DMS 273 (cell line): Measurements from ENCODE around the gene UBE2G1.

Experiments
- DNase-seq: peaks from one replicate; lab custom pipeline; 2025; ENCODE audit not compliant: unreplicated experiment; lab: John Stamatoyannopoulos, UW

Gene UBE2G1

DNA sequence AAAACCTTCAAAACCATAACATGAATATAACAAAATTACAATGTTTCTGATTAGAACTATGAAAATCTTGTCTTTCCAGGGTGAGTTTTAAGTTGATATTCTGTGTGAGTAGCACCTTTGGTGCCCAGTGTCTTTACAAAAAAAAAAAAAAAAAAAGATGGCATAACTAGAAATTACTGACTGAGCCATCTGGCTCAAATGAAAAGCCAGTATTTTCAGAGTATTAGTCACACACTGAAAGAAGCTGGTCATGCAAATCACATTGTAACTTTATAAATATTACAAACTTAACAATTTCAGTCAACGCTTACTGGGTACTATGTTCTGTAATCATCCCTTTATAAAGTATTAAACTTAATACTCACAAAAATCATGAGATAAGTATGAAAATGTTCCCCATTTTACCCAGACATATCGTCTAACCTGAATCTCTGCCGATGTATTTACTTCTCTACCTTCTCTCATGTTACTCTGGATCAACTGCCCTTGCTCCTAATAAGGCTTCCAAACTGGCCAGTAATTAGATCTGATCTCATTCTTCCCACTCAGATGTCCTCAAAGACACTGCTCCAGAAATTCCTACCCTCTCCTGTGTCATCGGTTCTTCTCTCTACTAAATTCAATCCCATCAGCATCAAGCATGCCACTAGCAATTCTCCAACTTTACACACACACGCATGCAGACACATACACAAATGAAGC lies 25.4 kb downstream of the UBE2G1 start:
- peak; percentile 29 for DNase-seq

DNA sequence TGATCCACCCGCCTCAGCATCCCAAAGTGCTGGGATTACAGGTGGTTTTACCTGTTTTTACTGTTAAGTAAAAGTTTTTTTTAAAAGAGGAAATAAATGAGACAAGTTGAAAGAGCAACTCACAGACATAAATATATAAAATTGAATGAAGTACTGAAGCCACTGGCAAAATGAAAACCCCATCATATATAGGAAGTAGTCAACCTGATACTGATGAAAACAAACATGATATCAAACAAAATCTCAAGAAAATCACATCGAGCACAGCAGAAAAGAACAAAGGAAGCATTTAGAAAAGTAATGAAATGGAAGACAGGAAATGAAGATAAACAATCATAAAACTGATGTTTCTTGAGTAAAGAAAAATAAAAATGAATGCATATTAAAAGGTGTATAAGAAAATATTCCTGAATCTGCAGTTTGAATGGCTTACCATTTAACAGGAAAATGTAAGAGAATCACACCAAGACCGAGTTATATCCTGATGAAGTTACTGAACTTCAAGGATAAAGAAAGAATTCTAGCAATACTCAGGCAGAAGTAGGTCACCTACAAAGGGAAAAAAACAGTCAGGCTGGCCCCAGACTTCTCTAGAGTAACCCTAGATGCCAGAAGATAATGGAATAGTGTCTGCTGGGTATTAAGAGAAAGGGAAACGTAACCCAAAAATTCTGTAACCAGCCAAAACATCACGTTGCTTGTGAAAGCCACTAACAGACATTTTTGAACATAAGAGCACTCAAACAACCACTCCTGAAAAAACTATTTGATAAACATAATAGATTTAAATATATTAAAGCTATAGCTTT lies 31.5 kb downstream of the UBE2G1 start:
- no peak for DNase-seq

DNA sequence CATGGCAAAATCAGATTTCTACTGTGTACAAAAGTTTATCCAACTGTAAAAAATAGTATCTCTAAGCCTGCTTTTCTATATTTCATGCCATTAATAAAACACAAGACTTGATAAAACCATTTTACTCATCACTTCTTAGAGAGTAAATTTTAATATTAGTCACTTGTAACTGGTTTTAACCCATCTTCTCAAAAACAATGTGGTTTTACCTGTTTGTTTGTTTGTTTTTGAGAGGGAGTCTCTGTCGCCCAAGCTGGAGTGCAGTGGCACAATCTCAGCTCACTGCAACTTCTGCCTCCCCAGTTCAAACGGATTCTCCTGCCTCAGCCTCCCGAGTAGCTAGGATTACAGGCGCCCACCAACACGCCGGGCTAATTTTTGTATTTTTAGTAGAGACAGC lies 32.1 kb downstream of the UBE2G1 start:
- no peak for DNase-seq

DNA sequence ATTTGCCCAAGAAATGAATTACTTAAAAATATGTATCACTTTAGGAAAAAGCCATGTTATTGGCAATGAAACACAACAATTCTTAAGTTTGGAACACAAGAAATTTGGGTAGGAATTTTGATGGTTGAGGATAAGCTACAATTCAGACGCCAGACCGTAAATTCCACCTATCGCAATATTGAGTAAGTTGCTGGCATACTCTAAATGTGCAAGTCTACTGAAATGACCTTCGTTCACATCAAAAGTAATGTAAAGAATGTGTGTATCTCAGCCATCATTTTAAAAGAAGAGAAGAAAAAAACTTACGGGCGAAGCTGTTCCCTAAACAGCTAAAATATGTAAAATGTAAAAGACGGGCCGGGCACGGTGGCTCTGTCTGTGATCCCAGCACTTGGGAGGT lies 33.4 kb downstream of the UBE2G1 start:
- DNase-seq = no peak

DNA sequence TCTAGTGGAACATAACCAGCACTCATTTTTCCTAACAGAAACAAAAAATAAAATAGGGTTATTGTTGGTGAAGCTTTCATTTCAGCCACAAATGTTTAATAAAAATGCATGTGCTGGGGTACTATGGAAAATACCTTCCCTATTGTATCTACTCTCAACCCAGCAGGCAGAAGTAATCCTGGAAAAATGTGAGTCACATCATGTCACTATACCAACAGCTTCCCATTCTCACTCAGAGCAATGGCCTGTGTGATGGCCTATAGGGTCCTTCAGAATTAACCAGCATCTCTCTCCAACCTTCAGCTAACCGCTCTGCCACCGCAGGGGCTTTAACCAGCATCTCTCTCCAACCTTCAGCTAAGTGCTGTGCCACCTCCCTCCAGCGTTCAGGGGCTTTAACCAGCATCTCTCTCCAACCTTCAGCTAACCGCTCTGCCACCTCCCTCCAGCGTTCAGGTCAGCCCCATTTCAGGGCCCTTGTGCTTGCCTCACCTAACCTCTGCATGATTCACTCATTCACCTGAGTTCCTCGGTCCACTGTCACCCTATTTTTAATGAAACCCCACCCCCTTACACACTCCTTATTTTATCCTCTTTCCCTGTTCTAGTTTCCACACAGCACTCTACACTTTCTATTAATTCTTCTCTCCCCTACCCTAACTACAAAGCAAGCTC lies 34.0 kb downstream of the UBE2G1 start:
- DNase-seq = no peak

DNA sequence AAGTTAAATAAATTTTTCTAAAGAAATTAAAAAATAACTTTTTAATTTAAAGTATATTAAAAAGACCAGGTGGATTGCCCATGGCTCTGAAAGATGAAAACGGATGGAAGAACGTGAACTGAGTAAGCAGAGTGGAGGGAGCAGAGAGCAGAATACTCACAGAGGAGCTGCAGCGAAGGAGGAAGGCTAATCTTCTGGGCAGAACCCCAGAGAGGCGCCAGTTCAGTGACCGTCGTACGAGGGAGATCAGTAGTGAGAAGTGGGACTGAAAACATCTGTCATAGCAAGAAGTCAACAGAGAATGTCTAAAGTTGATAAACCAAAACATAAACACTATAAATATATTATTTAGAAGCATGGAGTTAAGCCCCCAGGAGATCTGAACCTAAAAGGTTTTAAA lies 34.9 kb downstream of the UBE2G1 start:
- DNase-seq = no peak

DNA sequence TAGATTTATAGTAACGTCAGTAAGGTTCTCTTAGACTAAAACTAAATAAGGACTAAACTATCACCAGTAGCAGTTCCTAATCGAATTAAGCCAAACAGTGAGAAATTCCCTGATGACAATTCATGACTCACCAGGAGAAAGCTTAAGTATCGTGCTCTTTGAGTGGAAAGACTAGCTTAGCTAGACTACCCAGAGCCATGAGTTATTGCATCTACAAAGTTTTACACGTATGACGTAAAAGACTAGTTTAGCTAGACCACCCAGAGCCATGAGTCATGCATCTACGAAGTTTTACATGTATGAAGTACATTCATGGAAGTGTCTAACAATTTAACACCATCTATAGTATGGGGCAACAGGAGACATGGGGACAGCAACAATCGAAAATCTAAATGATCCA lies 36.6 kb downstream of the UBE2G1 start:
- DNase-seq = no peak

DNA sequence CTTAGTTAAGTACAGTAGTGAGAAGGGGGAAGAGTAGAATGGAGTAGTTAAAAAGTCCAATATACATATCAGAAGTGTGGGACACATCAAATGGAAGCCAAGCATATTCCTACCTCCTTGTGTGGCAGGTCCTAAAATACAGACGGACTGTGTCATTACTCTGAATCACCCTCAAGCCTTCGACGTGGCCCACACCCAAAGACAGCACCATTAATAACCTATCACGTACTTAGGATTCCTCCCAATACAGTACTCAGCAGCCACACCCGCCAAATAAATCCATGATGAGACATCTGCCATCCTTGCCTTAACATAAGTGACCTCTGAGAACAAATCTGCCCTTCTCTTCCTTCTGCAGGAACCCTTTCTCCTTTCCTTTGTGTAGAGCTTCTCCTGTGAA lies 38.9 kb downstream of the UBE2G1 start:
- no peak for DNase-seq

DNA sequence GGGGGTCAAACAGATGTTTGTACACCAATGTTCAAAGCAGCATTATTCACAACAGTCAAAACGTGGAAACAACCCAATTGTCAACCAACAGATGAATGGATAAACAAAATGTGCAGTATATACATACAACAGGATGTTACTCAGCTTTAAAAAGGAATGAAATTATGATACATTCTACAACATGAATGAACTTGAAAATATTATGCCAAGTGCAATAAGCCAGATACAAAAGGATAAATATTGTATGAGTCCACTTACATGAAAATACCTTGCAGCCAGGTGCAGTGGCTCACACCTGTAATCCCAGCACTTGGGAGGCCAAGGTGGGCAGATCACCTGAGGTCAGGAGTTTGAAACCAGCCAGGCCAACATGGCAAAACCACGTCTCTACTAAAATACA lies 39.9 kb downstream of the UBE2G1 start:
- DNase-seq = no peak

DNA sequence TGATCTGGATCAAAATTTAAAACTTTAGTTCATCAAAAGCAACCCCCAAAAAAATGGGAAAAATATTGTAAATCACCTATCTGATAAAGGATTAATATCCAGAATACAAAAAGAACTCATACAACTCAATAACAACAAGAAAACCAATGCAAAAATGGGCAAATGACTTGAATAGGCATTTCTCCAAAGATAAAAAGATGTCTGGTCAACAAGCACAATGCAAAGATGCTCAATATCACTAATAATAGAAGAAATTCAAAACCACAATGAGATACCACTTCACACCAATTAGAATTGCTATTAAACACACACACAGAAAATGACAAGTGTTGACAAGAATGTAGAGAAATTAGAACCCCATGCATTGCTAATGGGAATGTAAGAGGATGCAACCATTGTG lies 40.4 kb downstream of the UBE2G1 start:
- DNase-seq = no peak

DNA sequence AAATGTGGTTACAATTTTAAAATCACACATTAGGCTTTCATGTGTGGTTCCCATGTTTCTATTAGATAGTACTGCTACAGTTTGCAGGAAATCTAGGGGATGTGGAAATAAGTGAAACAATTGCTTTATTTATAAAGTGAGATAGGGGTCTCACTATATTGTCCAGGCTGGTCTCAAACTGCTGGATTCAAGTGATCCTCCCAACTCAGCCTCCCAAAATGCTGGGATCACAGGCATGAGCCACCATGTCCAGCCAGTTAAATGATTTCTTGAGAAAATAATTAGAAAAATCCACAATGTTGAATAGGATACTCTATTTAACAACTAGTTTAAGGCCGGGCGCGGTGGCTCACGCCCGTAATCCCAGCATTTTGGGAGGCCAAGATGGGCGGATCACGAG lies 42.0 kb downstream of the UBE2G1 start:
- DNase-seq = no peak

DNA sequence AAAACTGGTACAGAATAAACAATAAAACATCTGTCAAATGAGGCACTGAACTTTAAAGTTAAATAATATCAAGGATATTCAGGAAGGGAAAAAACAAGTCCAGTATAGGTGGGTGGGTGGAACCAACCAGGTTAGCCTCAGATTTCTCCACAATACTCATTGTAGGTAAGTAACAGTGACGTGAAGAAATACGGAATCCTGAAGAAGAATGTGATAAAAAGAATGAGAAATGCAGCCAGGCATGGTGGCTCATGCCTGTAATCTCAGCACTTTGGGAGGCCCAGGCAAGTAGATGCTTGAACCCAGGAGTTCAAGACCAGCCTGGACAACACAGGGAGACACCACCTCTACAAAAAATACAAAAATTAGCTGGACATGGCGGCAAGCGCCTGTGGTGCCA lies 47.3 kb downstream of the UBE2G1 start:
- no peak for DNase-seq

DNA sequence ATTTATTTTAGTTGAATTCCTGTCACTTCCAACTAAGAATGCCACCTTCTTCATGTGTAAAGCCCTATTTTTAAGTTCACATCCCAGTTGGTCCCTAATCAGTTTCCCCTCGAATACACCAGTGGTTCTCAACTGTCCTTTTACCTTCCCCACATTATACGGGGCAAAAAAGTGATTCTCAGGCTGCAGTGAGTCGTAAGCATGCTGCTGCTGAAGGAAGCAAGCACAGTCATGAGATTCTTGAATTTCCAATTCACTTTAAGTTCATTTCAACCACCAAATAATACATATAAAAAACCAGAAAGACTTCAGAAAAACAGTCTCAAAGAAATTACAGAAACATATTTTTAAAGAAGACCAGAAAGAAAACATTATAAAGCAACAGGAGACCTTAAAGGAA lies 47.9 kb downstream of the UBE2G1 start:
- no peak for DNase-seq

DNA sequence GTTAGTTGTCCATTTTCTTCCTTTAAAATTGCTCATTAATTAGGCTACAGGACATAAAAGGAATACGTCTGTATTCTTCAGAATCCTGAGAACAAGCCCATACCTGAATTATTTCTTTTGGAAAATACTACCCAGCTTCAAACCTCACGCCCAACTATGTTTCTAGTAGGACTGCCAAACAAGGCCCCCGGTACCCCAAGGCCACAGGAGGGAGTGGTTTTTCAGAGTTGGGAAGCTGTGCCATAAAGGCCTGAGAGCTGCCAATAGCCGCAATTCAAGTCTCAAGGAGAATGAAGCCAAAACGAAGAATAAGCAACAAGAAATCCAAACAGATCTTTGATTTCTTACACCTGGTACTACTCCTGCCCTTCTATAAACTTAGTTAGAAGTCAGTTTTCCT lies 48.3 kb downstream of the UBE2G1 start:
- no peak for DNase-seq

DNA sequence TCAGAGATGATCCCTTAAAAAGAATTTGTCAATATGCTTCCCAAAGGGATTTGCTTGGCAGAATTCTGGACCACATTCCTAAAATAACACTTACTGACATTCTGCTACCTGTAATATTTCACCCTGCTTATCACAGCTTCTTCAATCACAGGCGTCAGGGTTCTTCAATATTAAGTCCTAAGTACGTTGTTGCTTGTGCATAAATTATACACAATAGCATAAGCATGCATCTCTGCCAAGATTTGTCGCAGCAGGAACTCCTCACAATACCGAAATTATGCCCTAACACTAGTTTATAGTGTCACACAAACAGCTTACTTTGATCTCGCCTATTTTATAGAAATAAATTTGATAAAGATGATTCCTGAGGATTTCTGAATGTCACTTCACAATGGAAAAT lies 48.9 kb downstream of the UBE2G1 start:
- DNase-seq = no peak

DNA sequence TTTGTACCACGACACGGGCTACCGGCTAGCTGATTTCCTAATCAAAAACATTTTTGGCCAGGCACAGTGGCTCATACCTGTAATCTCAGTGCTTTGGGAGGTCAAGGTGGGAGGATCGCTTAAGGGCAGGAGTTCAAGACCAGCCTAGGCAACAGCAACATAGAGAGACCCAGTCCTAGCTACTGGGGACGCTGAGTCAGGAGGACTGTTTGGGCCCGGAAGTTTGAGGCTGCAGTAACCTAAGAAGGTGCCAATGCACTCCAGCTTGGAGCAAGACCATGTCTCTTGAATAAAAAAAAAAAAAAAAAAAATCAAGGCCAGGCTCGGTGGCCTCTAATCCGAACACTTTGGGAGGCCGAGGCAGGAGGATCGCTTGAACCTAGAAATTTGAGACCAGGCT lies 49.8 kb downstream of the UBE2G1 start:
- no peak for DNase-seq

DNA sequence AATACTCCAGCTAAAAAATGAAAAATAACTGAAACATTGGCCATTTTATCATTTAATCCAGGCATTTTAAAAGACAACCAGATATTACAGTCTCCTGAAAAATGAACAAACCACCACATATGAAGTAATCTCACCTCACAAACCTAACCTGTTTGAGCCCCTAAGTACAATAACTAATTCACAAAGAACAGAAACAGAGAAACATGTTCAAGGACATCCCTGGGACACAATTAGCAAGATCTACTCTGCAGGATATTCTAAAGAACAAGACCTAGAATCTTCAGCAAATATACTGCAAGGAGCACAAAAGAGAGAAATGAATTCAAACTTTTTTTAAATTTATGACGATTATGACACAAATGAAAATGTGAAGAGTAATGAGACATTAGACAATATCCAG lies 51.9 kb downstream of the UBE2G1 start:
- DNase-seq = no peak

DNA sequence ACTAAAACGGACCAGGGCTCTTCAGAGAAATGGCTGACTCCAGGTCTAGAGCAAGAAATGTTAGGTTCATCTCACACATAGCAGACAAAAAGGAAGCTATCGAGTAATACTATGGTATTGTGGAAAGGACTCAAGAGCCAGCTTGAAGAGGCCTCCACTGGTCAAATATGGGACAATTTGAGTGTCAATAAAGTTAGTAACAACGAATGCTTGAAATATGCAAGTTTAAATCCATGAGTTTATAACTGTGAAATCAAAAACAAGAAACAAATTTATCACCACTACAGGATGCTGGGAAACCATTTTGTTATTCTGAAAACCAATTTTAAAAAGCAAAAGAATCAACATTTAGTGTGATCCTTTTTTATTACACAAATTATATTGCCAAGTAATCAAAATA lies 52.3 kb downstream of the UBE2G1 start:
- no peak for DNase-seq

DNA sequence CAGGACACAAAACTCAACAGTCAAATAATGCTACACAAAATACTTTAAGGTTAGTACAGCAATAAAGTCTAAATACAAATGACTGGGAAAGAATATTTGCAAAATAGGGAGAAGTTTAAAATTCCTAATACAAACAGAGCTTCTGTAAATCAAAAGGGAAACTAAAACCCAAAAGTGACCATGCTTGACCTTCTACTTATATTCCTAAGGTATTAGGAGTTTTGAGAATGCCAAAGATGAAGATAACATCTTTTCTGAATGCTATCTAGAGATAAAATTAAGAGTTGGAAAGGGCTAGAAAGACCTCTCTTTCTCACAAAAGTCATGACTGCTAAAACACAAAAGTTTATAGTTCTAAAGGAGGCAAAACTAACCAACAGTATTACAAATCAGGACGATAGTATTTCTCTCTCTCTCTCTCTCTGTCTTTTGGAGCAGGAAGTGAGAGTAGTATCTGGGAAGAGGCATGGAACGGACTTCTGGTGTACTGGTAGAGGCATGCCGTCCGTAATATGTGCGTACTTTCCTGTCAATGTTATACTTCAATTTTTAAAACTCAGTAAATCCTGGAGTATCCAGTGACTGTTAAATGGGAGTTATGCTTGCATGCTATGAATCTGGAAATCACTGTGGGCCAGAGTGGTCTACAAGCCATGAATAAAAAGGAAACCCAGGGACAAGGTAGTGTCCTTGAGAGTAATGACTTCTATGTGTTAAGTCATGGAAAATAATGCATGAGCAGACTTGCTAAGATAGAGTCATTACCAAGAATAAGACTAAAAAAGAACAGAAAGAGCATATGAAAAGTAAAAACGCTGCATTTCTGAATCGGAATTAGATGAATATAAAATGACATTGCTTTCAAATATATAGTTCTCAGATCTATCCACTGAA lies 53.0 kb downstream of the UBE2G1 start:
- DNase-seq = no peak

DNA sequence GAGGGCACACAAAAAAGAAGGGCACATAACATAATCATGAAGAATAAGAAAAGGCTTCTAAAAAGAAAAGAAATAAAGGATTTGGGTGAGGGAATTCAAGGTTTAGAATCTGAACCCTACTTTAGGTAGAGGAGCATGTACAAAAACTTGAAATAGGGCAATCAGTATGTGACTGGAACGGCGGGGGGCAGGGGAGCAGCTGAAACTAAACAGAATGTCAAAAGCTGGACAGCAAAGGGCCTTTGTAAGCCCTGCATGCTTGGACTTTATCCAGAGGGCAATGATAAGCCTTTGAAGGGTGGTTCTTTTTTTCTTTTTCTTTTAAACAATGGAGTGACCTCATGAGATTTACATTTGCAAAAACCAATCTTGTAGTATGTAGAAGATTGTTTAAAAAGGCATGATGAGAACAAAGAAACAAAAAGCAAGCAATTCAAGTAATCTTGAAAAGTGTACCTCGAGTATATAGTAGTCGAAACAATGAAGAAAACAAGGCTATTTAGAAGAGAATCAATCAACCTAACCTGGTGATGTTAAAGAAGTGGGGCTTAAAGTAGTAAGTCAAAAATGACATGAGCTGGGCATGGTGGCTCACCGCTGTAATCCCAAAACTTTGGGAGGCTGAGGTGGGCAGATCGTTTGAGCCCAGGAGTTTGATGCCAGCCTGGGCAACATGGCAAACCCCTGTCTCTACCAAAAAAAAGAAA lies 56.0 kb downstream of the UBE2G1 start:
- no peak for DNase-seq

DNA sequence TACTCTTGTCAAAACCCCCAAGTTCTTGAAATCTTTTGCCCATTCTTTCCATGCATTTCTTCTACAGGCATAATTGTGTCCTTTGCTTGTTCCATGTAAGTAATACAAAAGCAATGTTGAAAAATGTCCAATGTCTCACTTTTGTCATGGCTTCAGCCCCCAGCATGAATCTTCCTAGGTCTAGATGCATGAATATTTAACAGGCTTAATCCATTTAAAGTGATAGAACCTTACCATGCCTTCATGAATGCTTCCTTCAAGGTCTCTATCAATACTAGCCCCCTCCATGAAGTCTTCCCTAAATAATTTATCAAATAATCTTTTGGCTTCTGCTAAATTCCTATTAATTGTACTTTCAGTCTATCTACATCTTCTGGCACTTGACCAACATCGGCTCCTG lies 56.6 kb downstream of the UBE2G1 start:
- no peak for DNase-seq
